ENCODE results near the gene MAPK4.

- TF ChIP-seq POLR2A (IDR thresholded peaks at IDR 0.05), result no peak
- TF ChIP-seq, protein P1, sequence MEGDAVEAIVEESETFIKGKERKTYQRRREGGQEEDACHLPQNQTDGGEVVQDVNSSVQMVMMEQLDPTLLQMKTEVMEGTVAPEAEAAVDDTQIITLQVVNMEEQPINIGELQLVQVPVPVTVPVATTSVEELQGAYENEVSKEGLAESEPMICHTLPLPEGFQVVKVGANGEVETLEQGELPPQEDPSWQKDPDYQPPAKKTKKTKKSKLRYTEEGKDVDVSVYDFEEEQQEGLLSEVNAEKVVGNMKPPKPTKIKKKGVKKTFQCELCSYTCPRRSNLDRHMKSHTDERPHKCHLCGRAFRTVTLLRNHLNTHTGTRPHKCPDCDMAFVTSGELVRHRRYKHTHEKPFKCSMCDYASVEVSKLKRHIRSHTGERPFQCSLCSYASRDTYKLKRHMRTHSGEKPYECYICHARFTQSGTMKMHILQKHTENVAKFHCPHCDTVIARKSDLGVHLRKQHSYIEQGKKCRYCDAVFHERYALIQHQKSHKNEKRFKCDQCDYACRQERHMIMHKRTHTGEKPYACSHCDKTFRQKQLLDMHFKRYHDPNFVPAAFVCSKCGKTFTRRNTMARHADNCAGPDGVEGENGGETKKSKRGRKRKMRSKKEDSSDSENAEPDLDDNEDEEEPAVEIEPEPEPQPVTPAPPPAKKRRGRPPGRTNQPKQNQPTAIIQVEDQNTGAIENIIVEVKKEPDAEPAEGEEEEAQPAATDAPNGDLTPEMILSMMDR (IDR thresholded peaks at IDR 0.05), result no peak
Measured at GRCh38 chr18:50769463-50769862, 209.6 kb downstream of the MAPK4 start.

All from testis (tissue), 2 donors.